NK-92 (cell line): Measurements from ENCODE around the gene SNX32.

ENCODE experiments used
- DNase-seq: peaks from one replicate; lab custom pipeline; 2025; ENCODE audit not compliant: unreplicated experiment; lab: John Stamatoyannopoulos, UW

SNX32 gene

DNA sequence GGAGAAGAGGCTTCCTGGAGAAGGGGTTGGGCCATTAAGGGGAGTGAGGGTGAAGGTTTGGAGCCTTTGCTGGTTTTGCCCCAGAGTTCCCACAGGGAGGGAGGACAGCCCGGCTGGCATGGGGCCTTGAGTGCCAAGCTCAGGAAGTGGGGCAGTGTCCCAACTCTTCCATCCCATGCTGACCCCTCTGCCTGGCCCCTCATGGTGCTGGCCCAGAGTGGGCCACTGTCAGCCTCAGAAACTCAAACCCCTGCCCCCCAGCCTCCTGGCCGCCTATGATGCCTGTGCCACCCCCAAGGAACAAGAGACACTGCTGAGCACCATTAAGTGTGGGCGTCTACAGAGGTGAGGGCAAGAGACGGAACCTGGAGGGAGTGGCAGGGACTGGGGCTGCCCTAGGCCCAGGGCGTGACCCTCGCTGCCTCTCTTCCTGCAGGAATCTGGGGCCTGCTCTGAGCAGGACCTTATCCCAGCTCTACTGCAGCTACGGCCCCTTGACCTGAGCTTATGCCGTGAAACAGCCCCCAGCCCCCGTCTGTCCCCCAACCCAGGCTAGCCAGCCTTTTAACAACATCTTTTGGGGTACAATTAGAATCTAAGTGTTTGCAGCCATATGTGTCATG, 31.9 kb downstream of the SNX32 start:
- no peak for DNase-seq

DNA sequence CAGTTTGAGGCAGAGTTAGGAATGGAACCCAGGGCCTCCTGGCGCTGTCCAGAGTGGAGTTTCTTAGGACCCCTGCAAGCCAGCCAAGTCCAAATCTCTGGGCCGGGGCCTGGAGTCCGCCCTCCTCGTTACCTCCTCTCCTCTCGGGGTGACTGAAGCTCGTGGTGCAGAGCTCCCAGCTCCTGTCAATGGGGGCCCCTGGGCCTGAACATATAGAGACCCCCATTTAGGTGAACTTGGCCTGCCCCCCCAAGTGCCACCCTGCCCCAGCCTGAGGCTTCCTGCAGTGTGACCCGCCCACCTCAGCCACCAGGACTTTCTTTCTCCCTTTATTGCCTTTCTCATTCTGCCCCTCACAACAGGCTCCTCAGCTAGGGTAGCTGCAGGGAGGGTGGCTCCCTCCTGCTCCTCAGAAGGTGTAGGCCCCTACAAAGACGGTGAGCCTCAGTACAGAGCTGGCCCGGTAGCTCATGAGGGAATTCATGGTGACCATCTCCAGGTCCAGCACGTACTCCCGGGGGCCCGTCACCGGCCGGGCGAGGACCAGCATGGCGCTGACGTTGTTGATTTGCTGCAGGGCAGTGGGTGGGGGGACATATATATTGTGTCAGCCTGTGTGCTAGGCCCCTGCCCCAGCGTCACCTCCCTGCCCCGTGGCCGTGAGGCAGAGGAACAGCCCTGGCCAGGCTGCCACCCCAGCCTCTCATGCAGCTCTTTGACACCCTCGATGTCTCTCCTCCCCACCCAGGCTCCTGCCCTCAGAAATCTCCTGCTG, 32.9 kb downstream of the SNX32 start:
- no peak for DNase-seq

GRCh38 chr11:65867284-65868071, 33.7 kb downstream of the SNX32 start:
- no peak for DNase-seq

- no peak for DNase-seq
These were observed 34.4 kb downstream of the SNX32 start for GRCh38 chr11:65868076-65868667.

DNA sequence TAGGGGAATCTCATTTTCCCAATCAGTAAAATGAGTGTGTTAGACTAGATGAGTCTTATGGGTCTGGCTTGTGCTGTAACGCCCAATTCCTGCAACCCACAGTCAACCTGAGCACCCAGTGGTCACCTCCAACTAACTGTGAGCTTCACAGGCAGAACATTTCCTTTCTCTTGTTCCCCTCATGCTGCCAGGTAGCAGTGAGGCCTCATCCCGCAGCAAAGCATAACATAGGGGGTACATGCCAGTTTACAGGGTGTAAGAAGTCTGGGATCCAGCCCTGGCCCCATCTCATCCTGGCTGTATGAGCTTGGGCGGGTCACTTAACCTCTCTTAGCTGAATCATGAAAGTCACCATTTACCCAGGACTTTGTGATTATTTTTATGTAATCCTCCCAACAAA, 35.1 kb downstream of the SNX32 start:
- DNase-seq: no peak

GRCh38 chr11:65869643-65870306, 36.0 kb downstream of the SNX32 start:
- no peak for DNase-seq

DNA sequence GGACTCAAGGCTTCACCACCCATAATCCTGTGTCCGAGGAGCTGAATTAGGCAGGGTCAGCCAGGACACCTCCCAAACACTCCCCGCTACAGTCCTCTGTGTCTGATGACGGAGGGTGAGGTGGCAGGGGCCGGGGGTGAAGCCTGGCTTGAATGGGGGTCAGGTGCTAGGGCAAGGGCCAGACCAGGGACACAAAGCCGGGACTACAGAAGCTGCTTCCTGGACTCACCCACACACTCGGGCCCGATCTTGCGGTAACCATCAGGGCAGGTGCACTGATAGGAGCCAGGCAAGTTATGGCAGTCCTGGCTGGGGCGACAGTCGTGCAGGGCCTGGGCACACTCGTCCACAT, 36.5 kb downstream of the SNX32 start:
- DNase-seq: no peak

- no peak for DNase-seq
These were observed 37.2 kb downstream of the SNX32 start for GRCh38 chr11:65870706-65871681.

DNA sequence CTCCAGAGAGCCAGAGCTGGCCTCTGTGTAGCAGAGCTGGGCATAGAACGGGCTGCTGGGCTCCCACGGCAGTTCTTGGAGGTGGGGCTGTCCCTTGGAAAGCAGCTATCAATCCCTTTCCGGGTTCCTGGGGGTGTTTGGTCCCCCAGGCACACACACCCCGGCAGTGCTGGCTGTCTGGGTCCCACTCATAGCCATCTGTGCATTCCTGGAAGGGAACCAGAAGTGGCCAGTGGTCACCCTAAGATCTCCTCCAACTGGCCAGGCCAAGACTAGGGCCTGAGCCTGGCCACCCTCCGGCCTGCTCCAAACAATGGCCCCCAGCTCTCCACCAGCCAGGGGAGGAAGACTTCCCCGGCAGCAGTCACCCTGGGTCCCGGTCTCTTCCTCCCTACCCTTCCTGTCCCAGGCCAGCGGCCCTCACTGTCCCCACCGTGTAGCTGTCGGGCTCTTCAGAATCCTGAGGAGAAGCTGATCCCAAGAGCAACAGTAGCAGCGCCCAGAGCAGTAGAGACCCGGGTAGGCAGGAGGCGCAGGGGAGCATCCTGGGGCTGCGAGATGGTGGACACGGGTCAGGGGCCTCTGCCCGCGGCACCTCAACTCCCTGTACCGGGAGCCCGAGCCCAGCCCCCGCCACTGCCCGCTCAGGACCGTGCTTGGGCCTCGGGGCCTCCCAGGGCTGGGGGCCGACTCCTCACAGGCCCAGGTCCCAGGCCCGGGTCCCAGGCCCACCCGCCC, 38.2 kb downstream of the SNX32 start:
- DNase-seq: no peak

DNA sequence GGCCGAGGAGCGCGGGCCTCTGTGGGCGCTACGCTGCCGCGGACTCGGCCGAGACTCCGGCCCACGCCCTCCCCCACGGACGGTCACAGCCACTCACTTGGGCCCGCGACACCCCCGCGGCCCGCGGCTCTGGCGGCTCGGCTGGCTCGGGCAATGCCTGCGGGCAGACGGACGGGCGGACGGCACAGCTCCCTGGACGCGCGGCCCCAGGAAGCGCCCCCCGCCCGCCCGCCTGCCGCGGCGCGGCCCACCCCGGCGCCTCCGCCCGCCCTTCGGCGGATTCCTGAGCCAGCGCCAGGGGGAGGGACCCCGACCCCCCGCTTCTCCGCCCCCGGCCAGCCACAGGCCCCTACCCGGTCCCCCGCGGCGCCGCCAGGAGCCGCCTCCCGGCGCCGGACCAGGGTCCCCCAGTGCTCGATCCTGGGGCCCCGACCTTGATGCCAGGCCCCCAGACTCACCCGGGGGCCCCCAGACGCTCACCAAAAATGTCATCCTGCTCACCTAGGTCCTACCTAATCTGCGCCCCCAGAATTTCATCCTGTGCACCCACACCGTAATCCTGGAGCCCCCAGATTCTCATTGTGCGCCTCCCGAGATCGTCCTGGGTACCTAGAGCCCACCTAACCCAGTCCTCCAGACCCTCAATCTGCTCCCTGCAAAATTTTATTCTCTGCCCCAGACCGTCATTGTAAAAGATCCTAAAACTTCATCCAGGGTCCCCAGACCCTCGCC, 39.0 kb downstream of the SNX32 start, which contains the start of gene EFEMP2:
TSS of gene EFEMP2 (minus strand) at position 215 of the 732 bp plus-strand sequence. CDS start 446 bp downstream, outside the sequence.
- DNase-seq: no peak

DNA sequence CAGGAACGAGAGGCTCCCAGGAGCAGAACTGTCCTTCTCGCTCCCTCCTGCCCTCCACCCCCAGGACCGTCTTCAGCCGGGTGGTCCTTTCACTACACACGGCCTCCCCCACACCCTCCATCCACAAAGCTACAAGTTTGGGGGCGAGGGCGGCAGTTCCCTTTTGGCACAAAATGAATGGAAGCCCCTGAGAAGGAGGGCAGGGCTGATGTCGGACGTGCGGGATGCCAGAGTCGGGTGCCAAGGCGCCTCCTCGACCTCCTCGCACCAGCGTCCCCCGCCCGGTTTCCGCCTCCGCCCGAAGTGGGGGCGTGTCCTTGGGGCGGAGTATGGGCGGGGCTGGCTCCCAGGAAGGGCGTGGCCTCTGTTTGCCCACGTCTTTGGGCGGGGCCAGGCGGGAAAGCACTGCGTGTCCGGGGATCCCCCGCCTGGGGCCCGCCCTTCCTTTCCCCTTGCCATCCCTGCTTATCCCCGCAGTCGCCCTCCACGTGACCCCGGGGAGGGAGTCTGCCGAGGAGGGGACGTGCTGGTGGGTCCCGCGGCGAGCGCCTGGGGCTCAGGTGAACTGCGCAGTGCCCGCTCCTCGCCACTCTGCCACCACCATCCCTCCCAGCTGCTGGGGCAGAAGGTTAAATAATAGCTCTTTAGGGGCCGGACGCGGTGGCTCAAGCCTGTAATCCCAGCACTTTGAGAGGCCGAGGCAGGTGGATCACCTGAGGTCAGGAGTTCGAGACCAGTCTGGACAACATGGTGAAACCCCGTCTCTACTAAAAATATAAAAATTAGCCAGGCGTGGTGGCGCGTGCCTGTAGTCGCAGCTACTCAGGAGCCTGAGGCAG, 39.8 kb downstream of the SNX32 start:
- peak; percentile 63 for DNase-seq

DNA sequence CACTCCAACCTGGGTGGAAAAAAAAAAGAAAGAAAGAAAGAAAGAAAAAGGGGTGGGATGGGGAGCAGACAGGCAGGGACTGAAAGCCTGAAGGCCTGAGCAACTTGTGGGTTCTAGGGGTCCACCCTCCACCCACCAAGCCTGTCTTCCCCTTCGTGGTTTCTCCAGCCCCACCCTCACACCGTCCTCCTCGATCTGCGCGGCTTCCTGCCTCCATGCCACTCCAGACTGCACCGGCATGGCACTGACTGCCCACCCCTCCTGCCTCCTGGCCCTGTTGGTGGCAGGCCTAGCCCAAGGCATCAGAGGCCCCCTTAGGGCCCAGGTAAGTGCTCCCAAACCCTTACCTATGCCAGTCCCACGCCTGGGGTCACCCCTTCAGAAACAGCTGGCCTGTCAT, 45.9 kb downstream of the SNX32 start, which contains the start of gene CTSW:
TSS of gene CTSW (plus strand) at position 221 of the 400 bp plus-strand sequence. CDS start at position 239, 18 bp downstream.
- no peak for DNase-seq

DNA sequence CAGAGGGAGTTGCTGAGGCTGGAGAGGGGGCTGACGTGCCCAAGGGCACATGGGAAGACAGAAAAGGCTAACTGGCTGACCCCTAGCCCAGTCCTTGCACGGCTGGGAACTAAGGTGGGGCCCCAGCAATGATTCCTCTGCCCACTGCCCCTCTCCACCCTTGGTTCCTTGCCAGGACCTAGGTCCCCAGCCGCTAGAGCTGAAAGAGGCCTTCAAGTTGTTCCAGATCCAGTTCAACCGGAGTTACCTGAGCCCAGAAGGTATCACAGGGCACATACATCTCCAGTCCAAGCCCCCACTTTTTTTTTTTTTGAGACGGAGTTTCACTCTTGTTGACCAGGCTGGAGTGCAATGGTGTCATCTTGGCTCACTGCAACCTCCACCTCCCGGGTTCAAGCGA, 46.3 kb downstream of the SNX32 start:
- no peak for DNase-seq

- no peak for DNase-seq
These were observed 47.2 kb downstream of the SNX32 start for GRCh38 chr11:65880844-65881421.

DNA sequence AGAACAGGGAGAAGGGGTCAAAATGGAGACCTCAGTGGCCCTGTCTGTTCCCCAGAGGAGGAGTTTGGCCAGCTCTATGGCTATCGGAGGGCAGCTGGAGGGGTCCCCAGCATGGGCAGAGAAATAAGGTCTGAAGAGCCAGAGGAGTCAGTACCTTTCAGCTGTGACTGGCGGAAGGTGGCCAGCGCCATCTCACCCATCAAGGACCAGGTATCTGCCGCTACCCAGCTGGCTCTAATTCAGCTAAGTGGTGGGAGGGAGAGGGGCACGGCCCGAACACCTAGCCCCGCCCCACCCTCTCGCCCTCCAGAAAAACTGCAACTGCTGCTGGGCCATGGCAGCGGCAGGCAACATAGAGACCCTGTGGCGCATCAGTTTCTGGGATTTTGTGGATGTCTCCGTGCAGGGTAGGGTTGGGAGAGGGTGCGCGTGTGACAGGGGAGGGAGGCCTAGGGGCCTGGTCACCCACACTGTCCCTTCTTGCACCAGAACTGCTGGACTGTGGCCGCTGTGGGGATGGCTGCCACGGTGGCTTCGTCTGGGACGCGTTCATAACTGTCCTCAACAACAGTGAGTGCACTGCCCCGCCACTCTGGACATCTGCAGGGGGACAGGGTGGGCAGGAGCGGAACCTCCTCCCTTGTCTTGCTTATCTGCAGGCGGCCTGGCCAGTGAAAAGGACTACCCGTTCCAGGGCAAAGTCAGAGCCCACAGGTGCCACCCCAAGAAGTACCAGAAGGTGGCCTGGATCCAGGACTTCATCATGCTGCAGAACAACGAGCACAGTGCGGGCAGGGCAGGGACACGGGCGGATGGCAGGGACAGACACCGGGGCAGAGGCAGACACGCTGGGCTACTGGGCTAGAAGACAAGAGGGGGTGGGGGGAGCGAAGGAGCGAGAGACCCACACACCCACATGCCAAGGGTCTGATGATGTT, 48.6 kb downstream of the SNX32 start:
- no peak for DNase-seq
